Measurements from ENCODE around the gene LARP4B. TPM values are rescaled to one million over a fixed set of nuclear protein-coding genes. Genes with fewer than 3 reads are reported as not detected.

LARP4B gene
- total RNA-seq, 1 experiment from 2014 or later = 47.7 TPM

- DNase-seq (ENCODE audit: low read depth in 1 of 2, low spot score in 2 of 2) = no peak
- peaks cover 90% of the 10 kb centered on the region for H3K36me3 ChIP-seq
Measured at GRCh38 chr10:856416-857157, 74.9 kb downstream of the LARP4B start.

GRCh38 chr10:855671-856070 lies 75.8 kb downstream of the LARP4B start:
- DNase-seq (ENCODE audit: low read depth in 1 of 2, low spot score in 2 of 2) = no peak
- no peak overlapping the region for H3K4me3 ChIP-seq
- peaks cover 88% of the 10 kb centered on the region for H3K36me3 ChIP-seq
- H3K4me1 ChIP-seq (replicated peaks) = no peaks in the 10 kb centered on the region
- no peaks in the 10 kb centered on the region for H3K27me3 ChIP-seq (replicated peaks)
- H3K27ac ChIP-seq = no peak overlapping the region
- H3K9me3 ChIP-seq (replicated peaks) = 0 out of 2 replicates have a peak, but pooled peaks cover 4% of the 10 kb centered on the region

More at GRCh38 chr10:856416-857157, 74.9 kb downstream of the LARP4B start:
- Histone ChIP-seq H3K27ac (no peak overlapping the region), H3K4me3 (no peak overlapping the region), H3K27me3 (replicated peaks) (no peaks in the 10 kb centered on the region), H3K9me3 (replicated peaks) (0 out of 2 replicates have a peak, but pooled peaks cover 4% of the 10 kb centered on the region), H3K4me1 (replicated peaks) (no peaks in the 10 kb centered on the region)

- no peaks in the 10 kb centered on the region for H3K27me3 ChIP-seq (replicated peaks)
- no peak overlapping the region for H3K4me3 ChIP-seq
- peaks cover 87% of the 10 kb centered on the region for H3K36me3 ChIP-seq
- no peak for DNase-seq (ENCODE audit: low read depth in 1 of 2, low spot score in 2 of 2)
- no peaks in the 10 kb centered on the region for H3K4me1 ChIP-seq (replicated peaks)
- H3K9me3 ChIP-seq (replicated peaks) = 0 out of 2 replicates have a peak, but pooled peaks cover 4% of the 10 kb centered on the region
- no peak overlapping the region for H3K27ac ChIP-seq
Measured at GRCh38 chr10:855079-855478, 76.4 kb downstream of the LARP4B start.

- H3K36me3 ChIP-seq = peaks cover 80% of the 10 kb centered on the region
- 0 out of 2 replicates have a peak, but pooled peaks cover 4% of the 10 kb centered on the region for H3K9me3 ChIP-seq (replicated peaks)
- no peaks in the 10 kb centered on the region for H3K27me3 ChIP-seq (replicated peaks)
- no peak overlapping the region for H3K4me3 ChIP-seq
- H3K4me1 ChIP-seq (replicated peaks) = no peaks in the 10 kb centered on the region
- no peak for DNase-seq (ENCODE audit: low read depth in 1 of 2, low spot score in 2 of 2)
- no peak overlapping the region for H3K27ac ChIP-seq
Measured at GRCh38 chr10:853017-853416, 78.5 kb downstream of the LARP4B start.

DNA sequence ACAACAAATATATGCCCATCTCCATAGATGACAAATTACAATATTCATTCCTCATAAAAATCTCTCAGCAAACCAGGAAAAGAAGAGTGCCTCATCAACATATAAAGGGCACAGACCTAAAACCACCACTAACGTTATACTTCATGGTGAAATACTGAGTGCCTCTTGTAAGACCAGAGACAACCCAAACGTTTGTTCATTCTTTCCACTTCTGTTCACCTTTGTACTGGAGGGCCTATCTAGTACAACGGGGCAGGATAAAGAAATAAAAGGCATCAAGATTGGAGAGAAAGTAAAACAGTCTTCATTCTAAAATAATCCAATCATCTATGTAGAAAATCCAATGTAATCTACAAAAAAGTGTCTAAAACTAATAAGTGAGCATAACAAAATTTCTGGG lies 79.1 kb downstream of the LARP4B start:
- H3K27me3 ChIP-seq (replicated peaks) = no peaks in the 10 kb centered on the region
- H3K27ac ChIP-seq = no peak overlapping the region
- no peak overlapping the region for H3K4me3 ChIP-seq
- no peaks in the 10 kb centered on the region for H3K4me1 ChIP-seq (replicated peaks)
- DNase-seq (ENCODE audit: low read depth in 1 of 2, low spot score in 2 of 2) = no peak
- peaks cover 79% of the 10 kb centered on the region for H3K36me3 ChIP-seq
- 0 out of 2 replicates have a peak, but pooled peaks cover 4% of the 10 kb centered on the region for H3K9me3 ChIP-seq (replicated peaks)

DNA sequence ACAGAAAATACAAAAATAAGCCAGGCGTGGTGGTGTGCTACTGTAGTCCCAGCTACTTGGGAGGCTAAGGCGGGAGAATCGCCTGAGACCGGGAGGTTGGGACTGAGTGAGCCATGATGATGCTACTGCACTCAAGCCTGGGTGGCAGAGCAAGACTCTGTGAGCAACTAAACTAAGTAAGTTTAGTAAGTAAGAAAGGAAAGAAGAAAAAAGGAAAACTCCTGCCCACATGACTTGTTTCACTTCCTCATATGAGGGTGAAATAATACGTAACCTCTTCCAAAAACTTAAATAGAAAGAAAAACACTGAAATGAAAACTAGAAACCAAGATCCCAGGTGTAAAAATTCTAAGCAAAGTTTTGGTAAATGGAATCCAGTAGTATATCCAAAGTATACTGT lies 79.6 kb downstream of the LARP4B start:
- 0 out of 2 replicates have a peak, but pooled peaks cover 4% of the 10 kb centered on the region for H3K9me3 ChIP-seq (replicated peaks)
- peaks cover 1% of the 10 kb centered on the region for H3K4me1 ChIP-seq (replicated peaks)
- DNase-seq (ENCODE audit: low read depth in 1 of 2, low spot score in 2 of 2) = no peak
- H3K27ac ChIP-seq = no peak overlapping the region
- H3K4me3 ChIP-seq = no peak overlapping the region
- H3K27me3 ChIP-seq (replicated peaks) = no peaks in the 10 kb centered on the region
- peaks cover 79% of the 10 kb centered on the region for H3K36me3 ChIP-seq

DNA sequence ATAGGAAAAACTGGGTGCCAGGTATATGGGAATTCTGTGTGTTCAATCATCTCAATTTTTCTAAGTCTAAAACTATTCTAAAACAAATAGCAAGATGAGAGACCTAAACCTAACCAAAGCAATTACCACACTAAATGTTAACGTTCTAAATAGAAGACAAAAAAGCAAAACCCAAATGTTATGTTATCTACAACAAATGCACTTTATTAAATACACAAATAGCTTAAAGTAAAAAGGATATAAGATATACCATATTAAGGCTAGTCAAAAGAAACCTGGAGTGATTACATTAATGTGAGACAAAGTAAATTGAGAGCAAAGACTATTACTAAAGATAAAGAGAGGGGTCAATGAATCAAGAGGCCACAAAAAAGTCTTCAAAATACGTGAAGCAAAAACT lies 81.4 kb downstream of the LARP4B start:
- Histone ChIP-seq H3K36me3 (peaks cover 72% of the 10 kb centered on the region), H3K27me3 (replicated peaks) (no peaks in the 10 kb centered on the region), H3K4me1 (replicated peaks) (peaks cover 19% of the 10 kb centered on the region), H3K27ac (no peak overlapping the region), H3K4me3 (no peak overlapping the region), H3K9me3 (replicated peaks) (0 out of 2 replicates have a peak, but pooled peaks cover 4% of the 10 kb centered on the region)
- DNase-seq (ENCODE audit: low read depth in 1 of 2, low spot score in 2 of 2) = no peak

- no peak overlapping the region for H3K4me3 ChIP-seq
- DNase-seq (ENCODE audit: low read depth in 1 of 2, low spot score in 2 of 2) = no peak
- no peaks in the 10 kb centered on the region for H3K27me3 ChIP-seq (replicated peaks)
- H3K9me3 ChIP-seq (replicated peaks) = 0 out of 2 replicates have a peak, but pooled peaks cover 4% of the 10 kb centered on the region
- H3K27ac ChIP-seq = no peak overlapping the region
- H3K4me1 ChIP-seq (replicated peaks) = peaks cover 29% of the 10 kb centered on the region
- H3K36me3 ChIP-seq = peaks cover 73% of the 10 kb centered on the region
Measured at GRCh38 chr10:847868-848267, 83.6 kb downstream of the LARP4B start.

GRCh38 chr10:846126-846685 lies 85.3 kb downstream of the LARP4B start:
- no peak overlapping the region for H3K4me3 ChIP-seq
- H3K27ac ChIP-seq = 0 out of 2 replicates have a peak overlapping the region, but pooled peaks have one; percentile 1
- DNase-seq (ENCODE audit: low read depth in 1 of 2, low spot score in 2 of 2) = no peak
- no peaks in the 10 kb centered on the region for H3K9me3 ChIP-seq (replicated peaks)
- H3K36me3 ChIP-seq = peaks cover 73% of the 10 kb centered on the region
- H3K4me1 ChIP-seq (replicated peaks) = peaks cover 29% of the 10 kb centered on the region
- no peaks in the 10 kb centered on the region for H3K27me3 ChIP-seq (replicated peaks)

DNA sequence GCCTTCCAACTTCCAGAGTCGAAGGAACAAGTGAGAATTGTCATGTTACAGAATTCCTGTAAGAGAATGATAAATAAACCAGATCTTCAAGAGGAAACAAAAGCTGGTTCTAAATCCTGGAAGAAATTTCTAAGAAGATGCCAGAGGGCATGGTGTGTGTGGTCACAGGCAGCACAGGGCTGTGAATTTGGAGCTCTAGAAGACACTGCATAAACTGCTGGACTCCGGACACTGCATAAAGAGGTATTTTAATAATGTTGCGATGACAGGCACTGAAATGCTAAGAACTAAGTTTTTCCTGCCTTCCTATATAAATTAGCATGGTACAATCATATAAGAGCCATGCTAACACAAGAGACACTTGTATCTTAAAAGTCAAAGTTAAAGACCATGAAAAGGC lies 86.0 kb downstream of the LARP4B start:
- Histone ChIP-seq H3K4me1 (replicated peaks) (peaks cover 29% of the 10 kb centered on the region), H3K27me3 (replicated peaks) (no peaks in the 10 kb centered on the region), H3K9me3 (replicated peaks) (no peaks in the 10 kb centered on the region), H3K4me3 (no peak overlapping the region), H3K27ac (0 out of 2 replicates have a peak overlapping the region, but pooled peaks have one; percentile 1), H3K36me3 (peaks cover 75% of the 10 kb centered on the region)
- DNase-seq (ENCODE audit: low read depth in 1 of 2, low spot score in 2 of 2) = peak in 1 of 2 experiments; percentile 45

DNA sequence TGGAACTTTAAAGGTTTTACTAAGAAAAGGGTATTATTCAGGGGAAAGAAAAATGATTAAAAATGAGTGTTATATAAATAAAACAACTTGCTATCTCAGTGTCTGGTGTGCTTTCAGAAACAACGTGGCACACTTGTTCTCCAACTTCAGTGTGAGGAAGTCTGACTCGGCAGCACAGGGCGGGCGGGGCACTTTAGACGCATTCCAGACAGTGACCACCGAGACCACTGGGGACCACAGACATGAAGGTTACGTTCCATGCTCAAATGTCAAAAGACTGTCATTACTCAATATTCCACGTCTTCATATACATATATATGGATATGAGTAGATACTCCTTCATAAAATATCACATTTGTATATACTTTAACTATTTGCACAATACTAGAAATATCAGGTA lies 87.0 kb downstream of the LARP4B start:
- no peak overlapping the region for H3K4me3 ChIP-seq
- DNase-seq (ENCODE audit: low read depth in 1 of 2, low spot score in 2 of 2) = no peak
- H3K36me3 ChIP-seq = peaks cover 78% of the 10 kb centered on the region
- peaks cover 29% of the 10 kb centered on the region for H3K4me1 ChIP-seq (replicated peaks)
- H3K27me3 ChIP-seq (replicated peaks) = no peaks in the 10 kb centered on the region
- H3K27ac ChIP-seq = no peak overlapping the region
- H3K9me3 ChIP-seq (replicated peaks) = no peaks in the 10 kb centered on the region

- DNase-seq (ENCODE audit: low read depth in 1 of 2, low spot score in 2 of 2) = no peak
- no peaks in the 10 kb centered on the region for H3K9me3 ChIP-seq (replicated peaks)
- peaks cover 29% of the 10 kb centered on the region for H3K4me1 ChIP-seq (replicated peaks)
- H3K27ac ChIP-seq = no peak overlapping the region
- H3K36me3 ChIP-seq = peaks cover 84% of the 10 kb centered on the region
- H3K27me3 ChIP-seq (replicated peaks) = no peaks in the 10 kb centered on the region
- H3K4me3 ChIP-seq = no peak overlapping the region
Measured at GRCh38 chr10:843703-844102, 87.8 kb downstream of the LARP4B start.

DNA sequence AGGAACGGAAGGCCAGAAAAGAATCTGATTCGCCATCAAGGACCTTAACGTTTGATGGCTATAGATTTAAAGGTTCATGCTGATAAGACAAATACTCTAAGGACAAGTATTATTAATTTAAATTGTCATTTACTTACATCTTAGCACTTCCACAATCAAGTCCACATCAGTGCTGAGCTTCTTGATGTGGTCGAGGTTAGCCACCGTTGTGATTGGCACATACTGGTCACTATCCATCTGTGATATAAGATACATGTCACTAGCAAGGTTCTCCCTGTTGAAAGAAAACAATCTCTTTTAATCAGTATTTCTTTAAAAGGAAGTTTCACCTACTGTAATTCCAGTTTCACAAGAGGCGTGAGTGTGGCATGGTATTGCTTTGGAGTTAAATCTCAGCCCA lies 88.7 kb downstream of the LARP4B start:
- H3K4me3 ChIP-seq = no peak overlapping the region
- H3K9me3 ChIP-seq (replicated peaks) = no peaks in the 10 kb centered on the region
- H3K36me3 ChIP-seq = peaks cover 86% of the 10 kb centered on the region
- H3K27me3 ChIP-seq (replicated peaks) = no peaks in the 10 kb centered on the region
- H3K4me1 ChIP-seq (replicated peaks) = peaks cover 29% of the 10 kb centered on the region
- no peak for DNase-seq (ENCODE audit: low read depth in 1 of 2, low spot score in 2 of 2)
- no peak overlapping the region for H3K27ac ChIP-seq

DNA sequence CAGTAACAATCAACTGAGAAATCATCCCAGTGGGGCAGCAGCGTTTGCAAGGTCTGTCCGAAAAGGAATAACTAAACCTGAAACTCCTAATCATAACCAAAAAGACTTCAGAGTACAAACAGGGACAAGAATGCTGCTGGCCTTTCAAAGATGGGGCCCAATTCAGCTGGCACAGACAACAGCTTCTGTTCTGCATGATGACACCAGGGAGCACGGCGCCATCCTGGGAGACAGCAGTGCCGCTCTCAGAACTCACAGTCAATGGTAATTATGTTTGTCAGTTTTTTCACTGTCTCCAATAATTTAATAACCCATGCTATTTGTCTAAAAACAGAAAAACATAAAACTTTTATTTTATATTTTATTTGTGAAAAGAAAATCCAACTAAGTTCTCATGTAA lies 90.0 kb downstream of the LARP4B start:
- H3K4me3 ChIP-seq = no peak overlapping the region
- no peak for DNase-seq (ENCODE audit: low read depth in 1 of 2, low spot score in 2 of 2)
- no peaks in the 10 kb centered on the region for H3K27me3 ChIP-seq (replicated peaks)
- no peak overlapping the region for H3K27ac ChIP-seq
- H3K36me3 ChIP-seq = peaks cover 86% of the 10 kb centered on the region
- H3K9me3 ChIP-seq (replicated peaks) = no peaks in the 10 kb centered on the region
- peaks cover 24% of the 10 kb centered on the region for H3K4me1 ChIP-seq (replicated peaks)
